Stimulated activated naive CD4-positive, alpha-beta T cell (primary cell): ENCODE results near the gene PADI3.

Experiments used
- DNase-seq, 6 experiments: peaks; one replicate each; lab custom pipeline; 2025; lab: John Stamatoyannopoulos, UW

PADI3 gene

GRCh38 chr1:17214876-17215544, 33.9 kb upstream of the PADI3 start:
- DNase-seq, result no peak

- DNase-seq, result no peak
Observed at GRCh38 chr1:17215545-17215890, 33.4 kb upstream of the PADI3 start.

- no peak for DNase-seq
Observed at GRCh38 chr1:17216078-17216477, 32.8 kb upstream of the PADI3 start.

GRCh38 chr1:17217607-17218006, 31.3 kb upstream of the PADI3 start:
- DNase-seq, result no peak

GRCh38 chr1:17218939-17219338, 30.0 kb upstream of the PADI3 start:
- DNase-seq, result no peak

- no peak for DNase-seq
Observed at GRCh38 chr1:17220287-17220686, 28.6 kb upstream of the PADI3 start.

- DNase-seq, result no peak
Observed at GRCh38 chr1:17222557-17222956, 26.3 kb upstream of the PADI3 start.

- DNase-seq, result no peak
Observed at GRCh38 chr1:17224434-17224833, 24.5 kb upstream of the PADI3 start.

- no peak for DNase-seq
Observed at GRCh38 chr1:17225140-17225539, 23.8 kb upstream of the PADI3 start.

- DNase-seq, result no peak
Observed at GRCh38 chr1:17227358-17227915, 21.5 kb upstream of the PADI3 start.

GRCh38 chr1:17228619-17229018, 20.3 kb upstream of the PADI3 start:
- DNase-seq, result no peak

- no peak for DNase-seq
Observed at GRCh38 chr1:17229379-17229778, 19.5 kb upstream of the PADI3 start.

- DNase-seq, result no peak
Observed at GRCh38 chr1:17230106-17230505, 18.8 kb upstream of the PADI3 start.

GRCh38 chr1:17230671-17231310, 18.1 kb upstream of the PADI3 start:
- DNase-seq, result no peak

GRCh38 chr1:17232759-17233661, 15.9 kb upstream of the PADI3 start:
- no peak for DNase-seq

- DNase-seq, result no peak
Observed at GRCh38 chr1:17233675-17234320, 15.1 kb upstream of the PADI3 start.

- DNase-seq, result no peak
Observed at GRCh38 chr1:17234405-17234804, 14.5 kb upstream of the PADI3 start.

- DNase-seq, result no peak
Observed at GRCh38 chr1:17235135-17235885, 13.6 kb upstream of the PADI3 start.

- DNase-seq, result peak; percentile 63 to 84 (median 80)
Observed at GRCh38 chr1:17236779-17237560, 11.9 kb upstream of the PADI3 start.

- no peak for DNase-seq
Observed at GRCh38 chr1:17237561-17237903, 11.4 kb upstream of the PADI3 start.

GRCh38 chr1:17239420-17239819, 9.5 kb upstream of the PADI3 start:
- no peak for DNase-seq
